ENCODE results near the gene CACNA1F.
"Not testable (repeated sequence)": the region's sequence is repeated elsewhere in the genome, so short reads cannot be mapped to it uniquely, and the experiment has no call there.

CACNA1F gene

DNA sequence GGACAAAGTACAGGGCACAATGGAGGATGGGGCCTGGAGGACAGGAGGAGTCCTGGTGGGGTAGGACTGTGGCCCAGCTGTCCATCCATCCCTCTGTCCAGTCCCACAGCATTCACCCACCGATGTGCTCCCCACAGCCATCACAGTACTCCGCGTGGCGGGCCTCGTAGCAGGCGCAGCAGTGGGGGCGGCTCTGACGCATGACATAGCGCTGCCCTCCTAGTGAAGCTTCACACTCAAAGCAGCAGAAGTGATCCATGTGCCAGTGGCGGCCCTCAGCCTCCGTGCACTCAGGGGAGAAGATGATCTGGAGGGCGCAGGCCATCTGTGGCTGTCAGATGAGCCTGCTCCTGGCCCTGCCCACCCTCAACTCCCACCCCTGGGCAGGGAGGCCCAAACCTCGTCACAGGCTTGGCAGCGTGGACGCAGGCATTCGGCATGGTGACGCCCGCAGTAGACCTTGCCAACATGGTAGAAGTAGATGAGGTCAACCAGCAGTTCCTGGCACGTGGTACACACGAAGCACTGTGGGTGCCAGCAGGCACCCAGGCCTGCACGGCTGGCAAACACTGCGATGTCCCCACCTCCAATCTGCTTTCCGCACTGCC, 55.2 kb downstream of the CACNA1F start:
- no peak for DNase-seq (ENCODE audit: low read depth in 1 of 2, low spot score in 1 of 2)

DNA sequence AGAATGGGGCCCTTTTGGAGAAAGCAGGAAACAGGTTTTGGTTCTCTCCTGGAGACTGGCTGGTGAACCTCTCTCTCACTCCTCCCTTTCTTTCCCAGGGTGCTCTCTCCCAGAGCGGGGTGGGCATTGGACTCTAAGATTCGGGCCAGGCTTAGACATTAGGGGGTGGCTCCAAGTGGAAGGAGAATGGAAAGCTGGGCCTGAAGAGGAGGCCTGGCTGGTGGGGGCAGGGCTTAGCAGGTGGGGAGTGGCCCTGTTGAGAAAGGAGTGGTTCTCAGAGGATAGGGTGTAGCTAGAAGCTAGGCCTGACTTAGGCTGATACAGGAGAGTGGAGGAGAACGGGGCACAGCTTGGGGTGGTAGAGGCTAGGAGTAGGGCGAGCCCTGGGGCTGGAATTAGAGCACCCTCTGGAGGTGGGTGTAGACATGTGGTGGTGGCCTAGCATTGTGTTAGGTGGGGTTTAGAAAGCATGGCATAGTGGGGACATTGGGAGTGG, 55.8 kb downstream of the CACNA1F start:
- DNase-seq (ENCODE audit: low read depth in 1 of 2, low spot score in 1 of 2): no peak

- no peak for DNase-seq (ENCODE audit: low read depth in 1 of 2, low spot score in 1 of 2)
Measured at GRCh38 chrX:49176421-49177326, 56.5 kb downstream of the CACNA1F start.

DNA sequence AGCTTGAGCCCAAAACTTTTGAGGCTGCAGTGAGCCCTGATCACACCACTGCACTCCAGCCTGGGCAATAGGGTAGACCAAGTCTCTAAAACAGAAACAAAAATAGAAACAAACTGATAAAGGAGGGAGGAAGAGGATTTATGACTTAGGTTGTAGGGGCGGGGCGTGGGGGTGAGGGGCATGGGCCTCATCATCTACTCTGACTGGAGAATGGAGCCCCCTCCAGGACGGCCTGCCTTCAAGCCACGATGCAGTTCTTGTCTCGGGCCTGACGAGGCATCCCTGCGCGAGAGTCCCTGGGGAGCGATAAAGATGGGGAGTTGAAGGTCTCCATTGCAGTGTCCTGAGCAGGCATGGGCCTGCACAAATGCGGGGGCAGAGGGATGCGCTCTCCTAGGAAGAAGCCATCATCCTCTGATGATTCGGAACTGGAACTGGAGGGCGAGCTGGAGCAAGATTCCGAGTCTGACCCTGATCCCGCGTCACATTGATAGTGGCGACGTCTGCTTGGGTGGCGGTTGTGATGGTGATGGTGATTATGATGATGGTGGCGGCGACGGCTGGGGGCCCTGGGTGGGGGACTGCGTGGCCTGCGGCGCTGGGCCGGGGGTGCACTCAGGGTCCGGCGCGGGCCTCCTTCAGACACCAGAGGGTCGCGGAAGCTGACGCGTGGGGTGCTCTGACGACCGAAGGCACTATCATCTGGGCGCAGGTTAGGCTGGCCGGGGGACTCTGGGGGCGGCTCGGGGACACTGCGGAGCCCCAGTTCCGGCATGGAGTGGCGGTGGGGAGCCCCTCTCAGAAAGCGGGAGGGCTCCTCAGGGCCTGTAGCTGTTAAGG, 57.5 kb downstream of the CACNA1F start:
- no peak for DNase-seq (ENCODE audit: low read depth in 1 of 2, low spot score in 1 of 2)

GRCh38 chrX:49174723-49175122, 58.4 kb downstream of the CACNA1F start:
- DNase-seq (ENCODE audit: low read depth in 1 of 2, low spot score in 1 of 2): no peak

DNA sequence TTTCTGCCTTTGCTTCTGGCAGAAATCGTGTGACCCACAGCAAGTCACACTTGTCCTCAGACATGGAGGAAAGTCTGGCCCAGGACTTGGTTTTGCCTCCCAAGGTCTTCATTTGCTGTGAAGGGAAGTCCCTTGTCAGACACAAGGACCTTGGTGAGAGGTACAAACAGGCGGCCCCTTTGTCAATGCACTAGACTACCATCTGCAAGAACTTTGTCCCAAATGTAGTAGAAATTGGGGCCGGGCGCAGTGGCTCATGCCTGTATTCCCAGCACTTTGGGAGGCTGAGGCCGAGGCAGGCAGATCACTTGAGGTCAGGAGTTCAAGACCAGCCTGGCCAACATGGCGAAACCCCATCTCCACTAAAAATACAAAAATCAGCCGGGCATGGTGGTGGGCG, 59.6 kb downstream of the CACNA1F start:
- DNase-seq (ENCODE audit: low read depth in 1 of 2, low spot score in 1 of 2): not testable (repeated sequence)

- DNase-seq (ENCODE audit: low read depth in 1 of 2, low spot score in 1 of 2): peak in 1 of 2 donors; percentile 45
Measured at GRCh38 chrX:49172280-49172780, 60.8 kb downstream of the CACNA1F start.

GRCh38 chrX:49171752-49172279, 61.3 kb downstream of the CACNA1F start, which contains the start of gene PLP2:
TSS of gene PLP2 (plus strand) at chrX:49171898. CDS start at chrX:49172001, 103 bp downstream.
- peak in 1 of 2 donors; percentile 50 for DNase-seq (ENCODE audit: low read depth in 1 of 2, low spot score in 1 of 2)

GRCh38 chrX:49167740-49168108, 65.4 kb downstream of the CACNA1F start:
- DNase-seq (ENCODE audit: low read depth in 1 of 2, low spot score in 1 of 2): no peak

DNA sequence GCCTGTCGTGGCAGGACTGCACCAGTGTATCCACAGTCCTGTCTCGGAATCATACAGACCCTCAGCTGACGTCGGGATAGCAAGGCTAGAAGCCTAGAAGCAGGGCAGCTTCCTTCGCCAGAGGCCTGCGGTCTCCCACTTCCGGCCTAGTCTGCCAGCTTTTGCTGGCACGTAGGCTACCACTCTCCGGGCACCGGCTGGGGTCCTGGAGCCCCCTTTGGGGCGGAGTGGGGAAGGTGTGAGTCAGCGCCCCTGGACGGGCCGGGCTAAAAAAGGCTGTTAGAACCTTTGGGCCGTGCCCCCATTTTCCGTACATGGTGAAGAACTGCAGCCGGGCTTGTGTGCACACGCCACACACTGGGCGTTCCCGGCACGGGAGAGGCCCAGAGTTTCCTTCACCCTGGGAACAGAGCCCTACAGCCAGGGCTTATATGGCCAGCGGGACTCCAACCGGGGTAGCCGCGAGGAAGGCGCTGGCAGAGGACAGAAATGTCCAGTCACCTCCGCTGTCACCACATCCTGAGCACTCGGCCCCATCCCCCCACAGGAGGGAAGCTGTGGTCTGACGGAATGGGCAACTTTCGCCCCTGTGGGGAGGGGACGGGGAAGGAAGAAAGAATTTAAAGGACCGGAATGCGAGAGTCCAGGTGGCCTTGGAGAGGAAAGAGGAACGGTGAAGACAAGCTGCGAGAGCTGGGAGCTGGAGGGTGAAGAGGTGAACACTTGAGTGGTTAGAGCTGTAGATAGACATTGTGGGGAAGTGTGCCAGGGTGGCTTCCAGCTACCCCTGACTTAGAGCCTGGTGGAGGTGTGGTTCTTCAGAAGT, 66.0 kb downstream of the CACNA1F start:
- DNase-seq (ENCODE audit: low read depth in 1 of 2, low spot score in 1 of 2): peak in 1 of 2 donors; percentile 40

GRCh38 chrX:49165901-49166881, 66.9 kb downstream of the CACNA1F start:
- peak; percentile 36 to 53 for DNase-seq (ENCODE audit: low read depth in 1 of 2, low spot score in 1 of 2)

DNA sequence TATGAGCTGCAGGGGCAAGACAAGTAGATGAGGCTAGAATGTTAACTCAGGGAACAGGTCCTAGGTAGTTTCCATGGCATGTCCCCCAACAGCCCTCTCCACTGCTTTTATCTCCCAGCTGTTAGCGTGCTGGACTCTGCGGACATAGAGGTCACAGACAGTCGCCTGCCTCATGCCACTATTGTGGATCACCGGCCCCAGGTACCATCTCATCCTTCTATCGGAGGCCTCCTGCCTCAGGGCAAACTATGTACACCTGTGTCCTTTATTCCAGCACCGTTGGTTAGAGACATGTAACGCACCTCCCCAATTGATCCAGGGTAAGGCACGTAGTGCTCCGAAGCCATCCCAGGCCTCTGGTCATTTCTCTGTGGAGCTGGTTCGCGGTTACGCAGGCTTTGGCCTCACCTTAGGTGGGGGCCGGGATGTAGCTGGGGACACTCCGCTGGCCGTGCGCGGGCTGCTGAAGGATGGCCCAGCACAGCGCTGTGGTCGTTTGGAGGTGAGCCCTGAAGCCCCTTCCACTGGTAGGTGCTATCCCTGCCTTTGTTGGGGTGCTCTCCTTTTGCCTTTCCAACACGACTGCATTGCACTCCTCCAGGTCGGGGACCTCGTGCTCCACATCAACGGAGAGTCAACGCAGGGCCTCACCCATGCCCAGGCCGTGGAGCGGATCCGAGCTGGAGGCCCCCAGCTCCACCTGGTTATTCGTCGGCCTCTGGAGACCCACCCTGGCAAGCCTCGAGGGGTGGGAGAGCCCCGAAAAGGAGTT, 68.4 kb downstream of the CACNA1F start:
- no peak for DNase-seq (ENCODE audit: low read depth in 1 of 2, low spot score in 1 of 2)

GRCh38 chrX:49163555-49164419, 69.4 kb downstream of the CACNA1F start:
- peak; percentile 52 to 59 for DNase-seq (ENCODE audit: low read depth in 1 of 2, low spot score in 1 of 2)

DNA sequence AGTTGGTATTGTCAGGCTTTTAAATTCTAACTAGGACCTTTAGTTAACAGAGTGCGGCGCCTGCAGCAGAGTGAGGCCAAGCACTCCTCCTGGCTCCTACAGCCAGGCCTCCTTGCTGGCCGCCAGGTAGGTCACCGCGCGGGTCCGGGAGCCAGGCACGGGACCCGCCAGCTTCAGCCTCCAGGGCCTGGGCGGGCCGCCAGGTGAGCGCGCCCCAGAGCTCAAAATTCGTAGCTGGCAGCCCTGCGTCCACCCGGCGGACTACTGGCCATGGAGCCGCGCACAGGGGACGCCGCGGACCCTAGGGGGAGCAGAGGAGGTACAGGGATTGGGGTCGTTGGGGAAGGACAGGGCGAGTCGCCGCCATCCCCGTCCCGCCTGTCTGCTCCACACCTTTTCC, 70.5 kb downstream of the CACNA1F start, which contains the start of gene MAGIX:
Gene MAGIX, plus strand, starts transcription at position 139 of the 400 bp plus-strand sequence. Its CDS starts 132 bp downstream, at position 271.
- DNase-seq (ENCODE audit: low read depth in 1 of 2, low spot score in 1 of 2): no peak

DNA sequence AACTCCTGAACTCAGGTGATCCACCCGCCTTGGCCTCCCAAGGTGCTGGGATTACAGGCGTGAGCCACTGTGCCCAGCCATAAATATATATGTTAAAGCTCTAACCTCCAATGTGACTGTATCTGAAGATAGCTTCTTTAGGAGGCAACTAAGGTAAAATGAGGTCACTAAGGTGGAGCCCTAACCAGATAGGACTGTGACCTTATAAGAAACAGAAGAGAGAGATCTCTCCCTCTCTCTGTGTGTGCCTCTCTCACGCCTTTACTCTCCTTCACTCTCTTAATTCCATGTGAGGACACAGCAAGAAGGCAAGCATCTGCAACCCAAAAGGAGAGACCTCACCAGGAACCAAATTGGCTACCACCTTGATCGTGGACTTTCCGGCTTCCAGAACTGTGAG, 71.5 kb downstream of the CACNA1F start:
- DNase-seq (ENCODE audit: low read depth in 1 of 2, low spot score in 1 of 2): no peak

DNA sequence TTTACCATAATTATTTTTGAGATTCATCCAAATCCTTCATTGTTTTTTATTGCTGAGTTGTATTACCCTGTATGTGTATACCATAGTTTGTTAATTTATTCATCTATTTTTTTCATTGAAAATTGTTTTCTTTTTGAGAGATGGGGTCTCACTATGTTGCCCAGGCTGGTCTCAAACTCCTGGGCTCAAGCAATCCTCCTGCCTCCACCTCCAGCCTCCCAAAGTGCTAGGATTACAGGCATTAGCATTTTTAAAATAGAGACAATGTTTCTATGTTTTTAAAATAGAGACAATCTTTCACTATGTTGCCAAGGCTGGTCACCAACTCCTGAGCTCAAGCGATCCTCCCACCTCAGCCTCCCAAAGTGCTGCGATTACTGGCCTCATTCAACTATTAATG, 72.2 kb downstream of the CACNA1F start:
- no peak for DNase-seq (ENCODE audit: low read depth in 1 of 2, low spot score in 1 of 2)

GRCh38 chrX:49157194-49157593, 75.9 kb downstream of the CACNA1F start:
- DNase-seq (ENCODE audit: low read depth in 1 of 2, low spot score in 1 of 2): no peak

Data from activated CD4-positive, alpha-beta T cell treated with anti-CD3 and anti-CD28 coated beads, Interleukin-2, amount 50 U/mL, for 24 hours (primary cell).